ENCODE measurements around the gene ZNF764.

ZNF764 gene

GRCh38 chr16:30569746-30570635 lies 11.8 kb upstream of the ZNF764 start:
- no peak for DNase-seq

- no peak for DNase-seq
Measured at GRCh38 chr16:30569281-30569680, 11.1 kb upstream of the ZNF764 start.

GRCh38 chr16:30567991-30568638 lies 9.9 kb upstream of the ZNF764 start:
- DNase-seq = peak; percentile 87

GRCh38 chr16:30567160-30567990 lies 9.2 kb upstream of the ZNF764 start:
- peak; percentile 85 for DNase-seq

GRCh38 chr16:30566531-30566930 lies 8.4 kb upstream of the ZNF764 start:
- no peak for DNase-seq

GRCh38 chr16:30565984-30566383 lies 7.8 kb upstream of the ZNF764 start:
- no peak for DNase-seq

- DNase-seq = no peak
Measured at GRCh38 chr16:30565526-30565925, 7.4 kb upstream of the ZNF764 start.

- no peak for DNase-seq
Measured at GRCh38 chr16:30562021-30562420, 3.8 kb upstream of the ZNF764 start.

GRCh38 chr16:30561089-30561816 lies 3.1 kb upstream of the ZNF764 start:
- peak; percentile 27 for DNase-seq

GRCh38 chr16:30559690-30560089 lies 1.5 kb upstream of the ZNF764 start:
- DNase-seq = no peak

- DNase-seq = no peak
Measured at GRCh38 chr16:30558789-30559377, 709 bp upstream of the ZNF764 start.

- no peak for DNase-seq
Measured at GRCh38 chr16:30557707-30557956, 542 bp downstream of the ZNF764 start.

GRCh38 chr16:30556125-30556473 lies 2.1 kb downstream of the ZNF764 start:
- DNase-seq = no peak

- DNase-seq = no peak
Measured at GRCh38 chr16:30555315-30556124, 2.7 kb downstream of the ZNF764 start.

- DNase-seq = no peak
Measured at GRCh38 chr16:30554557-30555314, 3.4 kb downstream of the ZNF764 start.

GRCh38 chr16:30553393-30553899 lies 4.7 kb downstream of the ZNF764 start:
- no peak for DNase-seq

- DNase-seq = no peak
Measured at GRCh38 chr16:30552956-30553355, 5.2 kb downstream of the ZNF764 start.

- DNase-seq = peak; percentile 78
Measured at GRCh38 chr16:30551781-30552180, 6.4 kb downstream of the ZNF764 start.

GRCh38 chr16:30548416-30549253 lies 9.5 kb downstream of the ZNF764 start:
- no peak for DNase-seq

GRCh38 chr16:30546115-30546514 lies 12.1 kb downstream of the ZNF764 start:
- no peak for DNase-seq
